Gastroesophageal sphincter (tissue), 3 donors: ENCODE results near the gene RUNX2.

Source experiments
- EP300 ChIP-seq: sonication (generic); formaldehyde crosslinking; IDR thresholded peaks from one replicate; pipeline ENCODE4 v1.6.1; 2017; ENCODE audit warnings: antibody characterized with exemption, mild to moderate bottlenecking
- POLR2A ChIP-seq, 2 donors: fragments of 450-650 bp; IDR thresholded peaks; one replicate each; pipeline ENCODE4 v1.6.1; 2017; ENCODE audit warnings: antibody characterized with exemption in 2 of 2, mild to moderate bottlenecking in 2 of 2, moderate library complexity in 1 of 2
- POLR2AphosphoS5 ChIP-seq: sonication (generic); formaldehyde crosslinking; IDR thresholded peaks from one replicate; pipeline ENCODE4 v1.6.1; 2017; ENCODE audit warnings: antibody characterized with exemption
- TF ChIP-seq, protein P1 (sequence below), 4 experiments: fragments of 200-600 bp in 2 of 4; fragments of 450-650 bp in 2 of 4; sonication (generic) in 1 of 4; IDR thresholded peaks; one replicate each; pipeline ENCODE4 v1.5.1; 2017 to 2019; ENCODE audit warnings: antibody characterized with exemption in 4 of 4, mild to moderate bottlenecking in 2 of 4, moderate library complexity in 2 of 4

DNA sequence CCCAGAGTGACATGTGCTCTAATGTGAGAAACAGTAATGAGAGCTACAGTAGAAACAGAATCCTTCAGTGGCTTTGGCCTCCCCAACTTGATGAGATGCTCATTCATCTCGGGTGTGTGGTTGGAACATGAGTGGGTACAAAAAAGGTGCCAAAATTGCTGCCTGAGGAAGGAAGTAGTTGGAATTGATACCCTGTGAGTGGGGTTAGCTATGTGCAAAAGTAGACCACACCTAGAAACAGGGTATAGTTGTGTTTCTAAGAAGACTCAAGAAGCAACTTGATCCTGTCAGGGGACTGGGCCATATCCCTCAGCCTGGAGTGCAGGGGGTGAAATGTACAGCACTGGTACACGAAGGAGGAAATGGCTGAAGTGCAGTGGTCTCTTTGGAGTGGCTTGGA lies 256.0 kb downstream of the RUNX2 start:
- no peak for TF ChIP-seq POLR2A (IDR thresholded peaks at IDR 0.05)
- TF ChIP-seq, protein P1, sequence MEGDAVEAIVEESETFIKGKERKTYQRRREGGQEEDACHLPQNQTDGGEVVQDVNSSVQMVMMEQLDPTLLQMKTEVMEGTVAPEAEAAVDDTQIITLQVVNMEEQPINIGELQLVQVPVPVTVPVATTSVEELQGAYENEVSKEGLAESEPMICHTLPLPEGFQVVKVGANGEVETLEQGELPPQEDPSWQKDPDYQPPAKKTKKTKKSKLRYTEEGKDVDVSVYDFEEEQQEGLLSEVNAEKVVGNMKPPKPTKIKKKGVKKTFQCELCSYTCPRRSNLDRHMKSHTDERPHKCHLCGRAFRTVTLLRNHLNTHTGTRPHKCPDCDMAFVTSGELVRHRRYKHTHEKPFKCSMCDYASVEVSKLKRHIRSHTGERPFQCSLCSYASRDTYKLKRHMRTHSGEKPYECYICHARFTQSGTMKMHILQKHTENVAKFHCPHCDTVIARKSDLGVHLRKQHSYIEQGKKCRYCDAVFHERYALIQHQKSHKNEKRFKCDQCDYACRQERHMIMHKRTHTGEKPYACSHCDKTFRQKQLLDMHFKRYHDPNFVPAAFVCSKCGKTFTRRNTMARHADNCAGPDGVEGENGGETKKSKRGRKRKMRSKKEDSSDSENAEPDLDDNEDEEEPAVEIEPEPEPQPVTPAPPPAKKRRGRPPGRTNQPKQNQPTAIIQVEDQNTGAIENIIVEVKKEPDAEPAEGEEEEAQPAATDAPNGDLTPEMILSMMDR (IDR thresholded peaks at IDR 0.05), result no peak
- no peak for TF ChIP-seq EP300
- no peak for TF ChIP-seq POLR2AphosphoS5
